GM19438 (cell line): ENCODE measurements around the gene MAN2C1.
A peak's percentile ranks its signal among the peaks of the same experiment; 100 is the strongest.
"Not testable (repeated sequence)": the region's sequence is repeated elsewhere in the genome, so short reads cannot be mapped to it uniquely, and the experiment has no call there.

Source experiments
- ATAC-seq: cut with Tn5 transposase; IDR thresholded peaks from one replicate; pipeline ENCODE4 v1.9.1; 2021; ENCODE audit warnings: low read depth; ENCODE audit not compliant: unreplicated experiment

Gene MAN2C1

GRCh38 chr15:75367913-75368688 is at the start of gene MAN2C1:
Gene MAN2C1 (minus strand): TSS chr15:75368607. CDS start chr15:75368583, 24 bp downstream.
- peak; percentile 85 for ATAC-seq

- no peak for ATAC-seq
Measured at GRCh38 chr15:75416584-75416983, 48.2 kb upstream of the MAN2C1 start.

DNA sequence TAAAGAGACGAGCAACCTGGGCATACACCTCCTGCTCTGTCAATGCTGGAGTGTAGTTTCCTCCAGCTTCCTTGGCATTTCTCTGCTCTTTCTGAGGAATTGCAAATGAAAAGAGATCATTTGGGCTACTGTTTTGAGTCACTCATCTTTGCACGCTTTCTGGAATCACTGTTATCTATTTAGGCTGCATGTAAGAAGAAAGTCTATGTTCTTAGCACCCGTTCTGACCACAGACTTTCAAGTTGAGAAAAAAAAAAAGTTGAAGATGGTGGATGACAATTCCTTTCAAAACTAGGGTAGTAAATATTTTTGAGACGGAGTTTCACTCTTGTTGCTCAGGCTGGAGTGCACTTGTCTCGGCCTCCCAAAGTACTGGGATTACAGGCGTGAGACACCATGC is 41.8 kb upstream of the MAN2C1 start:
- ATAC-seq = no peak

DNA sequence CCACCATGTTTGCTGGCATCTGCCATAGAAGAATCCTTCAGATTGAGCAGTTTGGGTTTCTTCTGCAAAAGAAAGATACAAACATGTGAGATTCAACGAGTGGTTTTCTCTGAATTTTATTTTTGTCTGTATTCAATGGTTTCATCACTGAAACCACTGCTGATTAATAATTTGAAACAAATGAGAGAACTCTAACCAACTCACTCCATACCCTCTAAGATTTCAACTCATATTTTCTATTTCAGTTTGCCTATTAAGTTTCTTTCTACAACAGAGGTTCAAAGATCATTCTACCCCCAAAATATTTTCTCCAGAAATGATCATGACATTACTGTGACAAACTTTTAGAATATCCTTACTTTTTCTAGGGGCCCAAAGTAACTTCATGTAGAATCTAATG is 38.7 kb upstream of the MAN2C1 start:
- ATAC-seq = no peak

GRCh38 chr15:75403892-75404291 is 35.5 kb upstream of the MAN2C1 start:
- no peak for ATAC-seq

DNA sequence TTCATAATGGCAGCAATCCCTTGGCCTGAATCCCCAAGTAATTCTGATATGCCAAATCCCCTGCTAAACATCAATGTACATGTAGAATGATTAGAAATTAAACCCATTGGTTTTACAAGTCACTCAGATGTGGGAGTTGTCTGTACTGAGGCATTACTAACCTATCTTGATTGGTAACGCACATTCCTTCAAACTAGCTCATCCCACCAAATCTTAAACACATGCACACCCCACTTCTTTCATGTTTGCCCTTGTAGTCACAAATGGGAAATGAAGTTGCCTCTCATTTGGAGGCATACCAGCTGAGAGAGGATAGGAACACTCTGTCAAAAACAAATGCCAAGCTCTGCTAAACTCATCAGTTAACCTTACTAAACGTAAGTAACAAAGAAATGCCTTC is 29.1 kb upstream of the MAN2C1 start:
- no peak for ATAC-seq

GRCh38 chr15:75389791-75390382 is 21.5 kb upstream of the MAN2C1 start:
- no peak for ATAC-seq

DNA sequence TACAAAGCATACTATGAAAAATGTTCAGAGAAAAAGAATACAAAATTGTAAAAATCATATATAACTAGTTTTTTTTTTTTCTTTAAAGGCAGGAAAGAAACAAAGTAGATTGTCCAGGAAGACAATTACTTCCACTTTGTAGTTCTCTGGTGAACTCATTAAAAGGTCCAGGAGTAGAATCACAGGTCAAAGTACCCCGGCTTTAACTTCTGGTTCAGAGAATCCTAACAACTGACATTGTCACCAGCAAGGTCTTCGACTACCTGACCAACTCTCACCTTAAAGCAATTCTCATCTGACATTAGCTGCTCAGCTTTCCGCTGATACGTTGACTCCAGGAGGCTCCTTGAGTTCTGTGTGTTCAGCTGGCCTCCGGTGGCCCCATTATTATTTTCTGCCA is 15.6 kb upstream of the MAN2C1 start:
- ATAC-seq = not testable (repeated sequence)

DNA sequence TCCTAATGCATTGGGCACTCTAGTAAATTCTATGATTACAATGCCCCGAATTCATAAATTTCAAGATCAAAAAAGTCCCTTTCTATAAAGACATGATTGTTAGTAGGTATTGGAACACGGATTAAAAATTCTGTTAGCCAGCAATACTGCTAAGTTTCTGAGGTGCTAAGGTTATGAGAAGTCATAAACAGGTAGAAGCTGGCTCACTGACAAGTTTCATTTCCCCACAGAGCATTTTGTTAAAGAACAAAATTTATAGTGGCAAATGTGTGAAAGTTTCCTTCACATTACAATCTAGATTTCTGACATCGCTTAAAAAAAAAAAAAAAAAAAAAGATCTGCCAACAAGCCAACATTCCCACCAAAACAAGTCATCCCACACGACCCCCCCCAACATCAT is 12.4 kb upstream of the MAN2C1 start:
- no peak for ATAC-seq

DNA sequence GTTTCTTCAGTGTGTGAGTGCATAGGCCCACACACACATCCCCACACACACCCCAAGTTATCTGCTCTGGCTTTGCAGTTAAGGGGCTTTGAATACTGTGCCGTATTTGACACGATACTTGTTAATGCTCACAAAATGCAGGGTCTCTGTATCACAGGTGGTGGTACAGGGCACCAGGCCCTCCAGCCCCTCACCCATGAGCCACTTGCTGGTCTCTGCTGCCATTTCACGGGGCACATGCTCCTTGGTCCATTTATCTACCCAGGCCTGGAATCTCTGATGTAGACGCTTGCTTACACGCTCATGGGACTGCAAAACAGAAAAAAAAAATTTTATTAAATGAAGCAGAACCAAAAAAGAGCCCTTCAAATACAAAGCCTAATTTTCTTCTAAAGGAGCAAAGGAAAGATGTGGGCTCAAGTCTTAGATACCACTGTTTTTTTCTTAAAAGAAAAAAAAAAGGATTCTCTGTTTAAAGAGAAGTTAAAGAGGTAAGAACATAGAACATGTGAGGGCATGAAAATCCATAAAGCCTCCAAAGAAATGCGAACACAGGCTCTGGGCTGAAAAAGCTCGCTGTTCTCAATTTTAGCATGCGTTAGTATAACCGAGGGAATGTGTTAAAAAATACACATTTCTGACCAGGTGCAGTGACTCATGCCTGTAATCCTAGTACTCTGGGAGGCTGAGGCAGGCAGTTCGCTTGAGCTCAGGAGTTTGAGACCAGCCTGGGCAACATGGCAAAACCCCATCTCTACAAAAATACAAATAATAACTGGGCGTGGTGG is 3.7 kb upstream of the MAN2C1 start:
- ATAC-seq = no peak

DNA sequence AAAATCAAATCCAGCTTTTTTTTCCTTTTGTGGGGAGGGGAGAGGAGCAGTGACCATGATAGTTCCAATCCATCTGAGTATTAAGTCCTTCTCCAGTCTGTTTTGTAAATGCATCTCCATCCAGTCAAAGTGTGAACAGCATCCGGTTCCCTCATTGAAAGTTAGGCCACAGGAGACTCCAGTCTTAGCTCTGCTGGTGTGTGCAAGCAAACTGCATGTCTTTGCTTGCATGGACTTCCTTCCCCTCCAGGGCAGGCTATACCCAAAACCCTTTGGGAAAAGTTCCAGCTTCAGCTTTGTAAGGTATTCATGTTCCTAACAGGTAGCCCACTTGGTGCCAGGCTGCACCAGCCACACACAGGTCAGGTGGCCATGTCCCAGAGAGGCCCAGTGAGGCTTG is 3.1 kb upstream of the MAN2C1 start:
- no peak for ATAC-seq

DNA sequence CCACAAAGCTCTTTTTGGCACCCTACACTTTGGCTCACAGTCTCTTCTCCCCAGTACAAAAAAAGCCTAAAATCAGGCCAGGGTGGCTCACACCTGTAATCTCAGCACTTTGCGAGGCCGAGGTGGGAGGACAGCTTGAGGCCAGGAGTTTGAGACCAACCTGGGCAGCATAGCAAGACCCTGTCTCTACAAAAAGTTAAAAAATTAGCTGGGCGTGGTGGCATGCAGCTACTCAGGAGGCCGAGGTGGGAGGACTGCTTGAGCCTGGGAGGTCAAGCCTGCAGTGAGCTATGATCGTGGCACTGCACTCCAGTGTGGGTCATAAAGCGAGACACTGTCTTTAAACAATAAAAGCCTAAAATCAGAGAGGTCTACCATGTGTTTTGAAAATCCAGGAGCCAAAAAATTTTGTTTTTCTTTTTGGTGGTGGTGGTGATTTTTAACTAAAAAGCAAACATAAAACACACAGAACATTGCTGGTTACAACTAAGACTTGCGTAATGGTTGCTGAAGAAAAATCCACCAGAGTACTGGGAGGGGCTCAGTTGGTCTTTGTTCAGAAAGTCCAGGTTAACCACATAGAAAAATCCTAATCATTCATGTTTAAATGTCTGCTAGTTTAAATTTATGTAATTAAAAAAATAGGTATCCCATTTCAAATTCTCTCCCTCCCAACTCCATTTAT is 1.6 kb upstream of the MAN2C1 start:
- ATAC-seq = no peak

DNA sequence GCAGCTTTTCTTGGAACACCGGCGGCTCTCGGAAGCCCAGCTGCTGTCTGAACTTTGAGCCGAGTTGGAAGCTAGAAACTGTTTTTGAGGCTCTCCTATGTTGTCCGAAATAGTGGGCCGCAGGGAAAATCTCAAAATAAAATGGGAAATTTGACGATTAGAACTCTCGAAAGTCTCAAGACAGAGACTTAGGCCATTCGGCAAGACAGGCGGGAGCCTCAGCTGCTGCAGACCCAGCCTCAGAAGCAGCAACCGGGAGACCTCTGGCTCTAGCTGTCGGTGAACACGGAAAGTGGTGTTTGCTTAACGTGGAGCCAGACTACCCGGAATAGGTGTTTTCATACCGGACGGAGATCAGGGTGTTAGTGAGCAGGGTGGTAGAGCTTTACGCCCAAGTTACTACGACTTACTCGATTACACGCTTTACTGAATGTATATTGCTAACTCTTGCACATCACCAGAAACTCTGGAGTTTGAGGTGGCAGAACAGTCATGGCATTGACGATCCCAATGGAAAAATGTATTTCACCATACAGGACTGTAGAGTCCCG is 357 bp upstream of the MAN2C1 start:
- peak; percentile 7 for ATAC-seq

DNA sequence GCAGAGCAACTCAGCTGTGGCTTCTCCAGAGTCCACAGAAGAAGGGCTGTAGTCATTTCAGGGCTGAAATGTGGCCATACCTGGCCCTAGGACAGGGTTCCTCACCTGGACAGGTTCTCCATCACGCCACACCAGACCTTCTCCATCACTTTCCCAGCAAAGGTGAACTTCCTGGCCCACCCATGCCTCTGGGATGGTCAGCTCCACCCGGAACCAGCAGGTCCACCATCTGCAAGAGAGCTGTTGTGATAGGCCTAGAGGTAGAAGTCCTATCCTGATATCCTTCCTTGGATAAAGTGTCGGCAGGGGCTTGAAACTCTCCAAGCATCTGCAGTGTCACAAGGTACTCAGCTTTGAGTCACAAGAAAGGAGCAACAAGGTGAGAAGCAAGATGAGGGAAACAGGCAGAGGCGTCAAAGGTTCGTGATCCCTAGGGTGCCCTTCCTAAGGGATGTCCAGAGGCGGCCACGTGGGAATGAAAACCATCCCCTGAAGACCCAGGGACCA is 948 bp downstream of the MAN2C1 start:
- no peak for ATAC-seq

GRCh38 chr15:75367006-75367405 is 1.4 kb downstream of the MAN2C1 start:
- no peak for ATAC-seq

- no peak for ATAC-seq
Measured at GRCh38 chr15:75366163-75366562, 2.2 kb downstream of the MAN2C1 start.

DNA sequence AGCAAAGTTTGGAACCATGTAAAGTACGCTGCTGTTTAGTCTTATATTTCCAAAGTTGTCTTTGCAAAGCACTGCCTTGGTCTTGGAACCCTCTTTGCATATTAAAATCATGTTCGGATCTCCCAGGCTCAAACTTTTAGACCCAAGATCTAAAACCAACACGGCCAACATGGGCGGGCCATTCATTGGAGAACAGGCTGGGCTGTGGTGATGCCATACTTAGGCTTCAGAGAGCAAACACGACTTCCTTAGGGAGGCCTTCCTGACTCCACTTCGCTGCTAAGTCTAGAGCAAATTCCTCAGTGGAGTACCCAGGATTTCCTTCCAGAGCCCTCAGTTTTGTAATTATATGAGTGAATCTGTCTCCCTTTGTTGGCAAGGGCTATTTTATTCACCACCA is 3.5 kb downstream of the MAN2C1 start:
- ATAC-seq = no peak

DNA sequence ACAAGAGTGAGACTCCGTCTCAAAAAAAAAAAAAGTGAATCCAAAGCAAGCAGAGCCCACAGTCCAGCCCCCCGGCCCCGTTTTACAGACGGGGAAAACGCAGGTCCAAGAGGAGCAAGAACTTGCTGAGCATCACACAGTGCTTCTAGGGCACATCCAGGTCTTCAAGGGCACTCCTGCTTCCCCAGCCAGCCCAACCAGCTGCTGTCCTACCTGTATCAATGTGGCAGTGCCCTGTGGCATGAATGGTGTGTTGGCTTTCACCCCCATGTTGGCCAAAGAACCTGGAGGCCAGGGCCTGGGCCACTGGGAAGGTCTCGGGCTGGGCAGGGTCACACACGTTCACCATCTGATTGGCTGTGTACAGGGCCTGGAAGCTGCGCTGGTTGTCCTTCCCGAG is 4.6 kb downstream of the MAN2C1 start:
- no peak for ATAC-seq

GRCh38 chr15:75362642-75363249 is 5.7 kb downstream of the MAN2C1 start:
- ATAC-seq = no peak

GRCh38 chr15:75361989-75362641 is 6.3 kb downstream of the MAN2C1 start:
- no peak for ATAC-seq
